OCI-LY3 (cell line): Measurements from ENCODE around the gene MAP4K5.

Experiments
- EZH2phosphoT487 ChIP-seq: fragments of 200-600 bp; shearing (Covaris generic); IDR thresholded peaks from 2 replicates; pipeline ENCODE4 v1.6.1; 2018; ENCODE audit warnings: antibody characterized with exemption, mixed run types, low read depth
- TF ChIP-seq, protein P1 (sequence below): fragments of 200-600, 300-600 bp; sonication (generic); IDR thresholded peaks from 2 replicates; pipeline ENCODE4 v1.5.1; 2014; ENCODE audit warnings: antibody characterized with exemption, low read length, low read depth

DNA sequence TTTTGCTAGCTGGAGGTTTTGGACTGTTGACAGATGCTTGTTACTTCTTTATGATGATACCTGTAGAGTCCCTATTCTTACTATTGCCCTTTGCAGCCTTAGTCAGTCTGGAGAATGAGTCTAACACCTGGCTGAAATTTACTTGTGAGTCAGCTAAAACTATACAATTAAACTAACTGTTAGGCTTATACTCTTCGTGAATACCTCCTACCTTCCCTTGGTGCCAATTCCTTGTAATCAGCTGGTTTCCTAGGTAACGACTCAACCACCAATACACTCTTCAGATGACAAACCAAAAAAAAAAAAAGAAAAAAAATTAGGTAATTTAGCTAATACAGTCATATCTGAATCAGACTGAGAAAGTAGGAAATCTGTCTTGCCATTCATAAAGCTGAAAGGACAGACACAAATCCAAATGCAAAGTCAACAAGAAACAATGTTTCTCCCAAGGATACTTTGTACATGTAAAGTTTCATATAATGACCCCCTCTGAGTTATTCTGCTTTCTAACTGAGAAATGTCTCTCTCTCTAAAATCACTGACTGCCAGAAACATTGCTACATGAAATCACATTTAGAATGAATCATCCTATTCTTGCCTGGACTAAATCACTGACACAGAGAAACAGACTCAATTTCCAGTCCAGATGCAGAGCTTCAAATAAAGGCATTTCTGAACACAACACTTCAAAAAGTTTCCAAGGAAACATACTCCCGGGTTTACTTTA is 79.2 kb downstream of the MAP4K5 start:
- TF ChIP-seq, protein P1, sequence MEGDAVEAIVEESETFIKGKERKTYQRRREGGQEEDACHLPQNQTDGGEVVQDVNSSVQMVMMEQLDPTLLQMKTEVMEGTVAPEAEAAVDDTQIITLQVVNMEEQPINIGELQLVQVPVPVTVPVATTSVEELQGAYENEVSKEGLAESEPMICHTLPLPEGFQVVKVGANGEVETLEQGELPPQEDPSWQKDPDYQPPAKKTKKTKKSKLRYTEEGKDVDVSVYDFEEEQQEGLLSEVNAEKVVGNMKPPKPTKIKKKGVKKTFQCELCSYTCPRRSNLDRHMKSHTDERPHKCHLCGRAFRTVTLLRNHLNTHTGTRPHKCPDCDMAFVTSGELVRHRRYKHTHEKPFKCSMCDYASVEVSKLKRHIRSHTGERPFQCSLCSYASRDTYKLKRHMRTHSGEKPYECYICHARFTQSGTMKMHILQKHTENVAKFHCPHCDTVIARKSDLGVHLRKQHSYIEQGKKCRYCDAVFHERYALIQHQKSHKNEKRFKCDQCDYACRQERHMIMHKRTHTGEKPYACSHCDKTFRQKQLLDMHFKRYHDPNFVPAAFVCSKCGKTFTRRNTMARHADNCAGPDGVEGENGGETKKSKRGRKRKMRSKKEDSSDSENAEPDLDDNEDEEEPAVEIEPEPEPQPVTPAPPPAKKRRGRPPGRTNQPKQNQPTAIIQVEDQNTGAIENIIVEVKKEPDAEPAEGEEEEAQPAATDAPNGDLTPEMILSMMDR = no peak
- TF ChIP-seq EZH2phosphoT487 = no peak
